COR-L47 (cell line): Measurements from ENCODE around the gene NMT1.

ENCODE experiments used
- DNase-seq: peaks from one replicate; lab custom pipeline; 2025; lab: John Stamatoyannopoulos, UW

NMT1 gene

DNA sequence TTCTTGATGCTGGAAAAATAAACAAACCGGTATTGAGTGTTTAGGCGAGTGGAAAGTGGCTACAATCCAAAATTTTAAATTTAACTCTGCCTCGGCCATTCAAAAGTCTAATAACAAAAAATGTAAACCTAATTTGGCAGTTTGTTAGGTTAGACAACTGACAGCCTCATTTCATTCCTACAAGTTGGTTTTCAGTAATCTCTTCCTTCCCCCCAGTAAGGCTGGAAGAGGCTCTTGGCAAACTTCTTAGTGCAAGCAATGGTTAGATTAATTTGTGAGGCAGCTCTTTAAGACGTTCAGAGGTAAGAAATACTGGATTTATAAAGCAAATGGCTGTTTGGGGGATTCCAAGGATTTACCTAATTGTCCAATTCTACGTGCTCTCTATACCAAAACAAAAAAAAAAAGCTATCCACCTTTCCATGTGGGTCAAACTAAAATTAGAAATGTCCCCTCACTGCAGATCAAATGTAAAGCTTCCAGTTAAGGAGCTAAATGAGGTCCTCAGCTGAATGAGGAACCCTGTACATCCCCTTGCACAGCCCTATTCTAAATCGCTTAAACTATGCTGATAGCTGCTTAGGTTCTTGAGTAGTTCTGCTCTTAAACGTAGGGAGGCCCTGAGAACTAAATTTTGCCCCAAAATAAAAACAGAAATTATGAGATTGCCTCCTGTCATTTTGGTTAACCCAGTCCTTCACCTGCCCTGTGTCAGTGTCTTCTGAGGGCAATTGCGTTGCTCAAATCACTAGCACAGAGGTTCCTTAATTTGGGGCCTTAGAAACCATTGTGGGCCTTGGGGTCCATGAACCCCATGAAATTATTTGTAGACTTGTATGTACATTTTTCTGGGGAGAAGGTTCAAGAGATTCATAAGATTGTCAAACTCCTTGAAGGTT, 90.0 kb downstream of the NMT1 start:
- no peak for DNase-seq

DNA sequence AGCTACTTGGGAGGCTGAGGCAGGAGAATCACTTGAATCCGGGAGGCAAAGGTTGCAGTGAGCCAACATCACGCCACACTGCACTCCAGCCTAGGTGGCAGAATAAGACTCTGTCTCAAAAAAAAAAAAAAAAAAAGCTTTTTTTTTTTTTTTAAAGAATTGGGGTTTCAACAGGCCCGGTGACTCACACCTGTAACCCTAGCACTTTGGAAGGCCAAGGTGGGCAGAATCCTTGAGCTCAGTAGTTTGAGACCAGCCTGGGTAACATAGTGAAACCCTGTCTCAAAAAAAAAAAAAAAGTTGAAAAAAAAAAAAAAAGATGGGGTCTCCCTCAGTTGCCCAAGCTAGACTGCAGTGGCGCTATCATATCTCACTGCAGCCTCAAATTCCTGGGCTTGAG, 93.9 kb downstream of the NMT1 start:
- no peak for DNase-seq

DNA sequence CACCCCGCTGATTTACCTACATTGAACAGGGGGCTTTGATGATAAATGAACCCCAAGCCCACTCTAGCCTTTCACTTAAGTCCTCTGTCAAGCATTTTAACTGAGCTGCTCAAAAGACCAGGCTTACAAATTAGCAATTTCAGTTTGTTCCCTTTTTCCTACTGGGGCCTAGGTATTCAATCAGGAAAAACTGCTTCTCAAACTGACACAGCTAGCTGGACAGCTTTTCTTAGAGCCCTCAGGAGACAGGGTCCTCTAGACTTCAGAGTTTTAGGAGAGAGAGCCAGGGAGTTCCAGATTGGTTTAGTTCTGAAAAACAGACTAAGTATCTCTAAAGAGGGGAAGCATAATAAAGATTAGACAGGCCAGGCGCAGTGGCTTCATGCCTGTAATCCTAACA, 94.4 kb downstream of the NMT1 start:
- no peak for DNase-seq

DNA sequence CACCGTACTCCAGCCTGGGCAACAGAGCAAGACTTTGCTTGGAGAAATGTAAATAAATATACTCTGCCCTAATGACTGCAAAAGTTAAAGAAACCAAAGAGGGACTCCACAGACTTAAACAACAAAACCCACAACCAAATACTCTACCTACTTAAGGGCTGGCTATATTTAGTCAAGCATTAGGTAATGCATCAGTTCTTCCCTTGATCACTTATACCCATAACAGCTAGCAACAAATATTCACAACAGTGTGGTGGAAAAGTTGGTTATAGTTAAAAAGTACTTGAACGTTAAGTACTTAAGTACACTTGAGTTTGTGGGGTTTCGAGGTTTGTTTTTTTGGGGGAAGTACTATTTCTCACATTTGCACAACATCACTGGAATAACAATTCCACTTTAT, 95.1 kb downstream of the NMT1 start:
- DNase-seq = no peak
